Stimulated activated CD4-positive, alpha-beta T cell treated with anti-CD3 and anti-CD28 coated beads, Interleukin-2, amount 100 ng/mL, for 24 hours (primary cell): ENCODE data around the gene SLC25A45.
"Not testable (repeated sequence)": the region's sequence is repeated elsewhere in the genome, so short reads cannot be mapped to it uniquely, and the experiment has no call there.

Experiments used
- DNase-seq, 2 donors: peaks; one replicate each; pipeline ENCODE4 v3.0.0-alpha.2; 2020

SLC25A45 gene

GRCh38 chr11:65355776-65356393 lies 26.6 kb downstream of the SLC25A45 start:
- no peak for DNase-seq

DNA sequence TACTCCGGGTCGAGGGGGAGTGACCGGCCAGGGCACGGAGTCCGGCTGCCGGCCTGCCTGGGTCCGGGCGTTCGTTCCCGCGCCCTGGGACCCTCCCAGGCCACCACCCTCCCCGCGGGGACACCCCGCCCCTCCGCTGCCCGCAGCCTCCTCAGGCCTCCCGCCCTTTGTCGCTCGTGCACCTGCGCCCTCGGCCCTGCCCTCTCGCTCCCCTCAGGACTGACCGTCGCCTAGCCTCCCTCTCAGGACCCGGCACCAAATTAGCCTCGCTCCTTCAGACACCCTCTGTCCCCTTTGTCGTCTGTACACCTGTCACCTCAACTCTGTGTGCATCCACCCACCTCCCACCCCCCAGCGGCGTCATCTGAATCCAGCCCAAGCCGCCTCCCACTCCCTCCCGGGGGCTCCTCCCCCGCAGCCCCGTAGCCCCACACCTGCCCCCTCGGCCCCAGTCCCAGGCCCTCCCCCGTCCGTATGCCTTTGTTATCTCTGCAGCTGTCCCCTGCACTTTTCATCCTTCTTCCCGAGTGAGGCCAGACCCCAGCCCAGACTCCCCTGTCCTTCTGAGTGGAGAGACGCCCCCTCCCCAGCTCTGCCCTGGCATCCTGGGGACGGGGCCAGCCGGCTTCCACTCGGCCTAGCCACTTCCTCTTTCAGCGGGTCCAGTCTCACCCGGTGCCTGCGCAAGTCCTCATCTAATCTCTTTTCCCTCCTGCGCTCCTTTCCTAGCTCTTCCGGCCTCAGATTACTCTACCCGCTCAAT lies 27.3 kb downstream of the SLC25A45 start:
- DNase-seq: peak; percentile 62 to 64

GRCh38 chr11:65354265-65355012 lies 28.0 kb downstream of the SLC25A45 start, which contains the start of gene TIGD3:
TSS of gene TIGD3 (plus strand) at chr11:65354751. CDS start at chr11:65355809, 1,058 bp downstream.
- peak; percentile 98 to 99 for DNase-seq

DNA sequence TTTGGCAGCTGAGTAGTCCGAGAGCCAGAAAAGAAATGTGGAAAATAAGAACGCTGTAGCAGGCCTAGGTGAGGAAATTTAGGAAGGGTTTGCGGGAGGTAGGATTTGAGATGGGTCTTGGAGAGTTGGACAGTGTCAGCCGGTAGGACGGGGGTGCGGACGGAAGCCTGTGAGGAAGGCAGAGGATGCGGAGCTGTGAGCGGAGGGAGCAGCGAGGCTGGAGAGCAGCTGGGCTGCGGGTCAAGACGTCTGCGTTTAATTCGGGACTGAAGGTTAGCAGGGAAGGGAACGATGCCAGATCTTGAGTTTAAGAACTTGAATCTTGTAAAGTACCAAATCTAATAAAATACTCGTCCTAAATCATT lies 28.6 kb downstream of the SLC25A45 start:
- DNase-seq: no peak

GRCh38 chr11:65353376-65353775 lies 29.1 kb downstream of the SLC25A45 start:
- DNase-seq: no peak

DNA sequence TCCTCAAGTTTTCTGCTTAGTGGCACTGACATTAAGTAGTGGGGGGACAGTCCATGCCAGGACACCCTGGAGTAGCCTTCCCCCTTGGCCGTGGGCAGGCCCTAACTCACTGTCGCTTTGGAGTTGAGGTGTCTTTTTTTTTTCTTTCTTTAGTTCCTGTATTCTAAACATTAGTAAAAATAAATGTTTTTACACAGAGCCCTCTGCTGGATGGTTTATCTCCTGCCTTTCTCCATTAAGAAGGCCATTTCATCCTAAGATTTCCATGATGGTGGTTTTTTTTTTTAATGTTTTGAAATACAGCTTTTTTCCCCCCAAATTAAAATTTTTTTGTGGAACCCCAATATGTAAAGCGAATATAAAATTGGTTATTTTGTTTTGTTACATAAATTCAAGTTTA lies 29.7 kb downstream of the SLC25A45 start:
- no peak for DNase-seq

GRCh38 chr11:65351511-65351910 lies 30.9 kb downstream of the SLC25A45 start:
- no peak for DNase-seq

DNA sequence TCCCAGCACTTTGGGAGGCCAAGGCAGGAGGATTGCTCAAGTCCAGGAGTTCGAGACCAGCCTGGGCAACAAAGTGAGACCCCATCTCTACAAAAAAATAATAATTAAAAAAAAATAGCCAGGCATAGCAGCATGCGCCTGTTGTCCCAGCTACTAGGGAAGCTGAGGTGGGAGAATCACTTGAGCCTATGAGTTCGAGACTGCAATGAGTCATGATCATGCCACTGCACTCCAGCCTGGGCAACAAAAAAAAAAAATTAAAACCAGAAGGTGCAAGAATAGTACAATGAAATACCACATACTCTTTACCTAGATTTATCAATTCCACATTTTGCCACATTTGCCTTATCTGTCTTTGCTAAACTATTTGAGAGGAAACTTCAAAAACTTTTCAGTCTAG lies 40.6 kb downstream of the SLC25A45 start:
- no peak for DNase-seq

- no peak for DNase-seq
Observed at GRCh38 chr11:65340226-65340625, 42.2 kb downstream of the SLC25A45 start.

GRCh38 chr11:65338676-65339075 lies 43.8 kb downstream of the SLC25A45 start:
- DNase-seq: no peak

DNA sequence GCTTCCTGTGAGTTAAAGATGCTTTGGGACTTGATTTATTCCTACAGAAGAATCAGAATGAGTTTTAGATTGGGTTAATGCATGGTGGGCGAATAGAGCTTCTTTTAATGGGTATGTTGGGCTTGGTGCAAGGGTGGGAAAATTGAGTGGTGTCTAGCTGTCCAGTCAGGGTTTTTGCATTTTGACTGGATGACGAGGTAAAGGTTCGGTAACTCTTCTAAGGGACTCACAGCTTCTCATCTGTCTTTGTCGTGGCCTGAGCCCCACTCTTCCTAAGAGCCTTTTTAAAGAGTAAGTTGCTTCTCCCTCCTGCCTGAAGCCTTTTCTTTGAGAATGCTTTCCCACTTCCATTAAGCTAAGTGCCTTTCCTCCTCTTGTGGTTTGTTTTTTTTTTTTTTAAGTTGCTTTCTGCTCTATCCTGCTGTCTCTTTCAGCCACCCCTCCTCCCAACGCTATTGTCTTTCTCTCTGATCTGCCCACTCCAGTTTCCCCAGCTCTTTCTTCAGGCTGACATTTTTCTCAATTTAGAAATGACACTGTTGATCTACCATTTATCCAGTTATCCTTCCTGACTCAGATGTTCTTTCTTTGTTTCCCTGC lies 47.6 kb downstream of the SLC25A45 start:
- DNase-seq: no peak

- DNase-seq: not testable (repeated sequence)
Observed at GRCh38 chr11:65332591-65332990, 49.9 kb downstream of the SLC25A45 start.

- DNase-seq: no peak
Observed at GRCh38 chr11:65330544-65330943, 51.9 kb downstream of the SLC25A45 start.

- DNase-seq: peak; percentile 87 to 92
Observed at GRCh38 chr11:65329944-65330403, 52.5 kb downstream of the SLC25A45 start.

DNA sequence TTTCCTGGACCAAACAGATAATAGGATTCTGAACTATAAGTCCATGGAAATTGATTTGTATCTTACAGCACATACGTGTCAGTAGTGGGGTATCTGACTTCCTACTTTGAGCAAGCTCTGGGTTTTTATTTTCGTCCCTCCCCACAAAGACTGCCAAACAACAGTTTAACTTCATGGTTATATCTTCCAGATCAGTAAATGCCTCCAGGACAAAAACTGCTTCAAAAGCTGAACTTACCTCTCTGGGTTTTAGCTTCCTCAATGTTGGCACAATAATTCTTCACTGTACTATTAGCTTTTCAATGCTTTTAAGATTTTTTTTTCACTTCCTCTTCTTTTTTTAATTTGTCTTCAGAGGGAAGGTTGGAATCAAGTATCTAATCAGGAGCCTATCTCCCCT lies 53.0 kb downstream of the SLC25A45 start:
- DNase-seq: no peak

GRCh38 chr11:65327021-65327420 lies 55.4 kb downstream of the SLC25A45 start:
- DNase-seq: no peak

DNA sequence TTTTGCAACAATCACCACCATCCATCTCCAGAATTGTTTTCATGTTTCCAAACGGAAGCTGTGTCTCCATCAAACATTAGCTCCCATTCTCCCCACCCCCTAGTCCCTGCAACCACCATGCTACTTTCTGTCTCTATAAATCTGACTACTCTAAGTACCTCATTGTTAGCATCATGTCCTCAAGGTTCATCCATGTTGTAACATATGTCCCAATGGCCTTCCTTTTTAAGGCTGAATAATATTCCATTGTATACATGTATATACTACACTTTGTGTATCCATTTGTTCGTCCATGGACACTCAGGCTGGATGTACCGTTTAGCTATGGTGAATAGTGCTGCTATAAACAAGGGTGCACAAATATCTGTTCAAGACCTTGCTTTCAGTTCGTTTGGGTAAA lies 57.0 kb downstream of the SLC25A45 start:
- no peak for DNase-seq
